ENCODE measurements around the gene ARMC8. TPM values are rescaled to one million over a fixed set of nuclear protein-coding genes. Genes with fewer than 3 reads are reported as not detected.
"Not testable (repeated sequence)": the region's sequence is repeated elsewhere in the genome, so short reads cannot be mapped to it uniquely, and the experiment has no call there.

Gene ARMC8
- total and polyA plus RNA-seq, 12 donors: 17.3 to 103 (median 42.5) TPM

DNA sequence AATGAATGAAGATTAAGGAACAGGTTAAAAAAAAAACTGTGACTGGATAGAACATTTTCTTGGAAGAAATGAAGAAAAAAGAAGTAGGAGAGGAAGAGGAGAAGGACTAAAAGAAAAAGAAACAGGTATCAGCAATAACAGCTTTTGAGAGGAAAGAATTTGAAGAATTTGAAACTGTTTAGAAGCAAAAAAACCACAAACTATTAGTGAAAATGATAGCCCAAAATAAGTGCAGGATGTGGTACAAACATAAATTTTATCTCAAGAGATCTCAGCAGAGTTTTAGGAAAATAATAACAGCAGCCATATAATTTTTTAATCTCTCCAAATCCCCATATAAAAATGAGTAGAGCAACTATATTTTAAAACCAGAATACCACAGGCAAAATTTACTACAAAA lies 46.2 kb upstream of the ARMC8 start:
- intact Hi-C loops (cut with DNase I): no loop called here
- TF ChIP-seq POLR2A (IDR thresholded peaks at IDR 0.05): no peak
- TF ChIP-seq, protein P1, sequence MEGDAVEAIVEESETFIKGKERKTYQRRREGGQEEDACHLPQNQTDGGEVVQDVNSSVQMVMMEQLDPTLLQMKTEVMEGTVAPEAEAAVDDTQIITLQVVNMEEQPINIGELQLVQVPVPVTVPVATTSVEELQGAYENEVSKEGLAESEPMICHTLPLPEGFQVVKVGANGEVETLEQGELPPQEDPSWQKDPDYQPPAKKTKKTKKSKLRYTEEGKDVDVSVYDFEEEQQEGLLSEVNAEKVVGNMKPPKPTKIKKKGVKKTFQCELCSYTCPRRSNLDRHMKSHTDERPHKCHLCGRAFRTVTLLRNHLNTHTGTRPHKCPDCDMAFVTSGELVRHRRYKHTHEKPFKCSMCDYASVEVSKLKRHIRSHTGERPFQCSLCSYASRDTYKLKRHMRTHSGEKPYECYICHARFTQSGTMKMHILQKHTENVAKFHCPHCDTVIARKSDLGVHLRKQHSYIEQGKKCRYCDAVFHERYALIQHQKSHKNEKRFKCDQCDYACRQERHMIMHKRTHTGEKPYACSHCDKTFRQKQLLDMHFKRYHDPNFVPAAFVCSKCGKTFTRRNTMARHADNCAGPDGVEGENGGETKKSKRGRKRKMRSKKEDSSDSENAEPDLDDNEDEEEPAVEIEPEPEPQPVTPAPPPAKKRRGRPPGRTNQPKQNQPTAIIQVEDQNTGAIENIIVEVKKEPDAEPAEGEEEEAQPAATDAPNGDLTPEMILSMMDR (IDR thresholded peaks at IDR 0.05): no peak

DNA sequence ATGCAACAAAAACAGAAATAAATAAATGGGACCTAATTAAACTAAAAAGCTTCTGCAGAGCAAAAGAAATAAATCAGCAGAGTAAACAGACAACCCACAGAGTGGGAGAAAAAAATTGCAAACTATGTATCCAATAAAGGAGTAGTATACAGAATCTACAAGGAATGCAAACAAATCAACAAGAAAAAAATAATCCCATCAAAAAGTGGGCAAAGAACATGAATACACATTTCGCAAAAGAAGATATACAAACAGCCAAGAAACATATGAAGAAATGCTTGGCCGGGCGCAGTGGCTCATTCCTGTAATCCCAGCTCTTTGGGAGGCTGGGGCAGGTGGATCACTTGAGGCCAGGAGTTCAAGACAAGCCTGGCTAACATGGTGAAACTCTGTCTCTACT lies 44.9 kb upstream of the ARMC8 start:
- H3K36me3 ChIP-seq (replicated peaks in 1 of 2); H3K9me3 ChIP-seq (replicated peaks in 1 of 3); H3K27me3 ChIP-seq; H3K4me1 ChIP-seq (replicated peaks in 1 of 2); intact Hi-C loops (cut with DNase I); H3K4me3 ChIP-seq; DNase-seq; H3K27ac ChIP-seq: not testable (repeated sequence)
- WGBS, 4 donors: 87 to 94% (median 93%) methylated on average over 3 of the region's 3 CpGs

More for the DNA sequence above, 46.2 kb upstream of the ARMC8 start:
- peaks cover 0 to 4% (median 0%) of the 10 kb centered on the region in 3 donors for H3K9me3 ChIP-seq (replicated peaks in 1 of 3)
- no peak overlapping the region for H3K27ac ChIP-seq
- no peak for DNase-seq
- no peak overlapping the region for H3K4me3 ChIP-seq
- H3K4me1 ChIP-seq (replicated peaks in 1 of 2): no peaks in the 10 kb centered on the region
- H3K27me3 ChIP-seq: no peaks in the 10 kb centered on the region
- no peaks in the 10 kb centered on the region for H3K36me3 ChIP-seq (replicated peaks in 1 of 2)

DNA sequence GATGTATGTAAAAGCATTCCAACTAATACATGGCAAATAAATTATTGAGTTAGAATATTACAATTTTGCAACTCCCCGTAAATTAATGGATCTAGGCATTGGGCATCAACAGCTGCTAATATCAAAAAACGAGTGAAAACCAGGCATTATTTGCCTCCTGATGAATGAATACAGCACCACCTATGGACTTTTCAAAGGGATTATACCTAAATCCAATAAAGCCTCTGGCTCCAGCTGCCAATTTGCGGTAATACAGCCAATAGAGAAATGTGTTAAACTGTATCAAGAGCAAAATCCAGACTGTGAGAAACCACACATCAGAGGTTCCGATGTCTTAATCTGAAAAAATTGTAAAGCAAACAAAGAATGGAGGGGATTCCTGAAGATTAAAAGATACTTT lies 38.6 kb upstream of the ARMC8 start:
- Histone ChIP-seq H3K9me3 (replicated peaks in 1 of 3) (peaks cover 0 to 4% (median 0%) of the 10 kb centered on the region in 3 donors), H3K4me3 (no peak overlapping the region), H3K36me3 (replicated peaks in 1 of 2) (no peaks in the 10 kb centered on the region), H3K27ac (no peak overlapping the region), H3K27me3 (no peaks in the 10 kb centered on the region), H3K4me1 (replicated peaks in 1 of 2) (no peaks in the 10 kb centered on the region)
- no peak for DNase-seq
- intact Hi-C loops (cut with DNase I): no loop called here
- WGBS, 4 donors: 66 to 76% (median 74%) methylated on average over 4 of the region's 4 CpGs
- TF ChIP-seq POLR2A (IDR thresholded peaks at IDR 0.05): no peak
- TF ChIP-seq, protein P1 (IDR thresholded peaks at IDR 0.05): no peak

GRCh38 chr3:138154534-138154933 lies 32.6 kb upstream of the ARMC8 start:
- Histone ChIP-seq H3K4me1 (replicated peaks in 1 of 2) (no peaks in the 10 kb centered on the region), H3K9me3 (replicated peaks in 1 of 3) (no peaks in the 10 kb centered on the region), H3K27ac (no peak overlapping the region), H3K4me3 (no peak overlapping the region), H3K36me3 (replicated peaks in 1 of 2) (no peaks in the 10 kb centered on the region), H3K27me3 (no peaks in the 10 kb centered on the region)
- intact Hi-C loops (cut with DNase I): no loop called here
- no peak for DNase-seq
- TF ChIP-seq, protein P1 (IDR thresholded peaks at IDR 0.05): no peak
- no peak for TF ChIP-seq POLR2A (IDR thresholded peaks at IDR 0.05)

GRCh38 chr3:138157743-138158142 lies 29.4 kb upstream of the ARMC8 start:
- H3K9me3 ChIP-seq (replicated peaks in 1 of 3): no peaks in the 10 kb centered on the region
- peaks cover 0 to 22% of the 10 kb centered on the region in 2 donors for H3K36me3 ChIP-seq (replicated peaks in 1 of 2)
- H3K27me3 ChIP-seq: no peaks in the 10 kb centered on the region
- H3K4me1 ChIP-seq (replicated peaks in 1 of 2): no peaks in the 10 kb centered on the region
- TF ChIP-seq, protein P1 (IDR thresholded peaks at IDR 0.05): no peak
- TF ChIP-seq POLR2A (IDR thresholded peaks at IDR 0.05): no peak
- DNase-seq: no peak
- 93 to 99% (median 96%) methylated on average over 4 of the region's 4 CpGs for WGBS, 4 donors
- intact Hi-C loops (cut with DNase I): no loop called here
- H3K4me3 ChIP-seq: no peak overlapping the region
- H3K27ac ChIP-seq: no peak overlapping the region
